Activated T-cell treated with anti-CD3 and anti-CD28 coated beads, Interleukin-2, amount 50 U/mL, for 4 hours (primary cell): ENCODE data around the gene RELL1. TPM values are rescaled to one million over a fixed set of nuclear protein-coding genes. Genes with fewer than 3 reads are reported as not detected.

Source experiments
- ATAC-seq, 2 donors: fragments of 200-7000 bp; cut with Tn5 transposase; one replicate each; pipeline ENCODE4 v1.10.0; 2021
- DNase-seq: peaks from one replicate; pipeline ENCODE4 v3.0.0-alpha.2; 2020
- H3K27me3 Mint-ChIP-seq: one replicate; pipeline ENCODE4 v1.8.0; 2021; ENCODE audit warnings: low read depth, mixed read lengths
- H3K36me3 Mint-ChIP-seq: one replicate; pipeline ENCODE4 v1.8.0; 2022; ENCODE audit warnings: mixed read lengths; ENCODE audit not compliant: insufficient read depth
- H3K4me1 Mint-ChIP-seq: one replicate; pipeline ENCODE4 v1.8.0; 2021; ENCODE audit warnings: low read depth, mixed read lengths
- H3K4me3 Mint-ChIP-seq: one replicate; pipeline ENCODE4 v1.8.0; 2021; ENCODE audit warnings: mild to moderate bottlenecking, moderate library complexity, mixed read lengths
- H3K9me3 Mint-ChIP-seq: one replicate; pipeline ENCODE4 v1.8.0; 2021; ENCODE audit warnings: mixed read lengths
- total RNA-seq, 3 donors: library from RNA; stranded (reverse); gene quantifications; one replicate each; pipeline ENCODE4 v1.2.1, GENCODE V29; 2021

RELL1 gene
- total RNA-seq, 3 donors from 2014 or later: 7.7 to 9.0 (median 8.2) TPM

- no peaks in the 10 kb centered on the region for H3K36me3 Mint-ChIP-seq
- H3K4me1 Mint-ChIP-seq: no peaks in the 10 kb centered on the region
- peaks cover 3% of the 10 kb centered on the region for H3K27me3 Mint-ChIP-seq
- no peak overlapping the region for H3K4me3 Mint-ChIP-seq
- no peaks in the 10 kb centered on the region for H3K9me3 Mint-ChIP-seq
- ATAC-seq (no peak), DNase-seq (no peak)
Measured at GRCh38 chr4:37561196-37561802, 124.9 kb downstream of the RELL1 start.

Other genes with a start within 250 kb of the RELL1 start
- 10 to 100 TPM; 43.2 to 53.2 (median 49.7) TPM for gene PGM2, start 140.3 kb upstream of the RELL1 start, total RNA-seq
- 10 to 100 TPM; 29.4 to 42.0 (median 38.8) TPM for gene TBC1D1, start 204.7 kb upstream of the RELL1 start, total RNA-seq